ENCODE measurements around the gene CST8.

The CST8 gene

DNA sequence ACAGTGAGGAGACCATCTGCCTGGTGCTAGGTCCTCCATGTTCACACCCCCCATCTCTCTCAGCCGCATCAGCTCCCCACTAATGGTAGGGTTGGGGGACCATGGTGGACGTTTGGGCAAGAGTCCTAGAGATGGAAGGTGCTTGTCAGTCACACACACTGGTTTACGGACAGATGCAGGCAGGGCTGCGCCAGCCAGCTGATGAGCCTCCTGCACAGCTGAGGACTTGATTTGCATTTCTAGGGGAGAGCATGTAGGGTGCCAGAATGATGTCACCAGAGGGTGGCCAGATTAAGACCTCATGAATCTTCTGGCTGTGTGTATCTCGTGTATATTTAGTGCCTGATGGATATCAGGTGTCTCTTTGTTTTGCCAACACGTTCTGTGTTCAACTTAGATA, 28.6 kb downstream of the CST8 start:
- TF ChIP-seq, protein P1, sequence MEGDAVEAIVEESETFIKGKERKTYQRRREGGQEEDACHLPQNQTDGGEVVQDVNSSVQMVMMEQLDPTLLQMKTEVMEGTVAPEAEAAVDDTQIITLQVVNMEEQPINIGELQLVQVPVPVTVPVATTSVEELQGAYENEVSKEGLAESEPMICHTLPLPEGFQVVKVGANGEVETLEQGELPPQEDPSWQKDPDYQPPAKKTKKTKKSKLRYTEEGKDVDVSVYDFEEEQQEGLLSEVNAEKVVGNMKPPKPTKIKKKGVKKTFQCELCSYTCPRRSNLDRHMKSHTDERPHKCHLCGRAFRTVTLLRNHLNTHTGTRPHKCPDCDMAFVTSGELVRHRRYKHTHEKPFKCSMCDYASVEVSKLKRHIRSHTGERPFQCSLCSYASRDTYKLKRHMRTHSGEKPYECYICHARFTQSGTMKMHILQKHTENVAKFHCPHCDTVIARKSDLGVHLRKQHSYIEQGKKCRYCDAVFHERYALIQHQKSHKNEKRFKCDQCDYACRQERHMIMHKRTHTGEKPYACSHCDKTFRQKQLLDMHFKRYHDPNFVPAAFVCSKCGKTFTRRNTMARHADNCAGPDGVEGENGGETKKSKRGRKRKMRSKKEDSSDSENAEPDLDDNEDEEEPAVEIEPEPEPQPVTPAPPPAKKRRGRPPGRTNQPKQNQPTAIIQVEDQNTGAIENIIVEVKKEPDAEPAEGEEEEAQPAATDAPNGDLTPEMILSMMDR (conservative IDR thresholded peaks at IDR 0.05; ENCODE audit: low read depth, low read length), result no peak
- Histone ChIP-seq H3K4me1 (ENCODE audit: low read depth, poor library complexity, severe bottlenecking) (no peaks in the 10 kb centered on the region), H3K4me3 (IDR thresholded peaks at IDR 0.05; ENCODE audit: insufficient read depth, low read depth, low read length) (no peak overlapping the region), H4K20me1 (ENCODE audit: insufficient read depth) (no peaks in the 10 kb centered on the region), H3K9ac (no peak overlapping the region), H3K27me3 (ENCODE audit: insufficient read depth, low read depth) (no peaks in the 10 kb centered on the region), H2AFZ (ENCODE audit: low read depth) (no peak overlapping the region), H3K36me3 (ENCODE audit: insufficient read depth) (no peaks in the 10 kb centered on the region), H3K4me2 (no peak overlapping the region), H3K79me2 (ENCODE audit: insufficient read depth, low read depth) (no peaks in the 10 kb centered on the region), H3K27ac (no peak overlapping the region)

DNA sequence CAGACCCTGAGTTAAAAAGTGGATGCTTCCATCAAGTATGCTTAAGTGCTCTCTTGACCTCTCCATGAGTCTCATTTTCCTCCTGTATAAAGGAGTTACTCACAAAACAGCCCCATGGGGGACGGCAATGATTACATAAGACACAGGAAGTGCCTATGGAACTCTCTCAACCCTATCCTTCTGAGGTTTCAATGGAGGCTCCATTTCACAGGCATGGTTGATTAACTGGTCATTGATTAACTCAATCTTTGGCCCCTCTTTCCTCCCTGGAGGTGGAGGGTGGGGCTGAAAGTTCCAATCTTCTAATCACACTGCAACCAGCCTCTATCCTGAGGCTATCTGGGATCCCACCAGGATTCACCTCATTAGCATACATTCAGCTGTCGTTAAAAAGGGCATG, 29.3 kb downstream of the CST8 start:
- Histone ChIP-seq H3K27me3 (ENCODE audit: insufficient read depth, low read depth) (no peaks in the 10 kb centered on the region), H3K36me3 (ENCODE audit: insufficient read depth) (no peaks in the 10 kb centered on the region), H3K4me3 (IDR thresholded peaks at IDR 0.05; ENCODE audit: insufficient read depth, low read depth, low read length) (no peak overlapping the region), H4K20me1 (ENCODE audit: insufficient read depth) (no peaks in the 10 kb centered on the region), H3K27ac (no peak overlapping the region), H3K79me2 (ENCODE audit: insufficient read depth, low read depth) (no peaks in the 10 kb centered on the region), H3K9ac (no peak overlapping the region), H2AFZ (ENCODE audit: low read depth) (no peak overlapping the region), H3K4me2 (no peak overlapping the region), H3K4me1 (ENCODE audit: low read depth, poor library complexity, severe bottlenecking) (no peaks in the 10 kb centered on the region)
- TF ChIP-seq, protein P1 (conservative IDR thresholded peaks at IDR 0.05; ENCODE audit: low read depth, low read length), result no peak

DNA sequence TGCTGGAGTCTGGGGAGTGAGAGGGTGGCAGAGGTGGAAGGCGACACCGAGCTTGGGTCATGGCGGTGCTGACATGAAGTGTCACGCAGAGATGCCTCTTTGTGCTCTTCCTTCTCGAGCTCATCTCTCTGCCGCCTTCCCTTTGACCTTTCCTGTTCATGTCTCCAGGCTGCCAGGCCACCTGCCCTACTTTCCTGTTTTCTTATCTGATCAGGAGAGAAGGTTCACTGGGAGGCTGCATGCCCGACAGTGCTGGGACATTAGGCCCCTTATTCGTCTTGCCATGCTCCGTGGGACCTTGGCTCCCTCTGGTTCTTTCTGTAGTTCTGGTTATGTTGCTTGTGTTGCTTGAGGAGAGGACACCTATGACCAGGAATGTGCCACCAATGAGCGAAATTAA, 33.2 kb downstream of the CST8 start:
- Histone ChIP-seq H3K4me2 (no peak overlapping the region), H3K4me1 (ENCODE audit: low read depth, poor library complexity, severe bottlenecking) (no peaks in the 10 kb centered on the region)
- TF ChIP-seq, protein P1 (conservative IDR thresholded peaks at IDR 0.05; ENCODE audit: low read depth, low read length), result no peak

DNA sequence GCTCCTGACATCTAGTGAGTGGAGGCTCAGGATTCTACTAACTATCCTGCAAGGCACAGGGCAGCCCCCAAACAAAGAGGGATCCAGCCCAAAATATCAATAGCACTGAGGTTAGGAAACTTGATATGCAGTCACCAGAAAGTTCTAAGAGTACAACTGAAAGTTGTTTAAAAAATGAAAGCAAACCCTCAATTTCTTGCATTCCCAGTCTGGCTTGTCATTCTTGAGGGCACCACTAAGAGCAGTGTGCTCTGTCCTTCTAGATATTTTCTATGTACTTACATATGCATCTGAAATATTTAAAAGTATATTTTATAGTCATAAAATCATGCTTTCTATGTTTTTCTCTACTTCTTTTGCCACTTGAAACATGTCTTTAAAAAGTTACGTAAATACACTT, 35.9 kb downstream of the CST8 start:
- no peak overlapping the region for H2AFZ ChIP-seq (ENCODE audit: low read depth)
- no peaks in the 10 kb centered on the region for H3K27me3 ChIP-seq (ENCODE audit: insufficient read depth, low read depth)
- TF ChIP-seq, protein P1 (conservative IDR thresholded peaks at IDR 0.05; ENCODE audit: low read depth, low read length), result no peak
- no peaks in the 10 kb centered on the region for H4K20me1 ChIP-seq (ENCODE audit: insufficient read depth)
- peaks cover 16% of the 10 kb centered on the region for H3K4me1 ChIP-seq (ENCODE audit: low read depth, poor library complexity, severe bottlenecking)
- no peak overlapping the region for H3K4me3 ChIP-seq (IDR thresholded peaks at IDR 0.05; ENCODE audit: insufficient read depth, low read depth, low read length)
- H3K36me3 ChIP-seq (ENCODE audit: insufficient read depth), result no peaks in the 10 kb centered on the region
- H3K79me2 ChIP-seq (ENCODE audit: insufficient read depth, low read depth), result no peaks in the 10 kb centered on the region
- no peak overlapping the region for H3K9ac ChIP-seq
- no peak overlapping the region for H3K4me2 ChIP-seq
- no peak overlapping the region for H3K27ac ChIP-seq

More for the DNA sequence above, 33.2 kb downstream of the CST8 start:
- Histone ChIP-seq H3K36me3 (ENCODE audit: insufficient read depth) (no peaks in the 10 kb centered on the region), H3K79me2 (ENCODE audit: insufficient read depth, low read depth) (no peaks in the 10 kb centered on the region), H3K27me3 (ENCODE audit: insufficient read depth, low read depth) (no peaks in the 10 kb centered on the region), H2AFZ (ENCODE audit: low read depth) (no peak overlapping the region), H3K27ac (no peak overlapping the region), H3K4me3 (IDR thresholded peaks at IDR 0.05; ENCODE audit: insufficient read depth, low read depth, low read length) (no peak overlapping the region), H4K20me1 (ENCODE audit: insufficient read depth) (no peaks in the 10 kb centered on the region), H3K9ac (no peak overlapping the region)

Data from KMS-11 (cell line).